ENCODE measurements around the gene NDST4.
"Not testable (repeated sequence)": the region's sequence is repeated elsewhere in the genome, so short reads cannot be mapped to it uniquely, and the experiment has no call there.

The NDST4 gene

DNA sequence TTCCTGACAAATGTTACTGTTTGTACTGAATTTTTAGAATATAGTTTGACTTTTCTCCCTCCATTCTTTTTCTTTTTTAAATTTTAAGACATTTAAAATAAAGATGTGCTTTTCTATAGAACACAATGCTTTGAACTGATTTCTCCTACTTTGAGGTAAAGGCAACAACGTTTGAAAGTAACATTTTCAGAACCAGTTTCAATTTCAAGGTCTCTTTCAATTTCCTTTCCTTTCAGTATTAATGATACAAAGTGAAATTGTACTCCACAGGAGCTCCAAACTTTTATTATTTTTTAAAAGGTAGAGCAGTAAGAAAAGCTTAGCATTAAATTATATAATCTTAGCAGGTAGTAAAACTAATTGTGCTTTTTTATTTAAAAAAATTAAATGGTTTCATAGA lies 54.9 kb downstream of the NDST4 start:
- no peak for DNase-seq (ENCODE audit: insufficient read length, low spot score)
- FAIRE-seq: no peak

GRCh38 chr4:115054836-115055235 lies 58.6 kb downstream of the NDST4 start:
- no peak for DNase-seq (ENCODE audit: insufficient read length, low spot score)
- no peak for FAIRE-seq

GRCh38 chr4:115053313-115053712 lies 60.1 kb downstream of the NDST4 start:
- no peak for DNase-seq (ENCODE audit: insufficient read length, low spot score)
- FAIRE-seq: no peak

- DNase-seq (ENCODE audit: insufficient read length, low spot score): no peak
- FAIRE-seq: no peak
These were observed 70.9 kb downstream of the NDST4 start for GRCh38 chr4:115042496-115042895.

- FAIRE-seq: no peak
These were observed 83.1 kb downstream of the NDST4 start for GRCh38 chr4:115030281-115030680.

GRCh38 chr4:115028682-115029410 lies 84.6 kb downstream of the NDST4 start:
- DNase-seq (ENCODE audit: insufficient read length, low spot score) (no peak), FAIRE-seq (no peak)

More at GRCh38 chr4:115030281-115030680, 83.1 kb downstream of the NDST4 start:
- no peak for DNase-seq (ENCODE audit: insufficient read length, low spot score)

DNA sequence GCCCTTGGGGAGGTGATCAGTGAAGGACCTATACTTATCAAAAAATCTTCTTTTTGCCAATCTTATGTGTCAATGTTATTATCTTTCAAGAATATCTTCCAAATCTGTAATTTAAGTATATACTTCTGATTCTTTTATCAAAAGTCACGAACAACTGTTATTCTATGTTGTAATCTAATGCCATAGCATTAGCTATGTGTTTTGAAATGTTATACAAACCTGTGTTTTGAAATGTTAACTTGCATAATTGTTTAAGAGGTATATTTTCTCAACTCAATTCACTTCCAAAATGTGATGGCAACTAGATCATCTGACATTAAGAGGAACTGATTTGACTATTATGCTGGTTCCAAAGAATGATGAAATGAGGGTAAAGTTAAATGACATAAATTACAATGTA lies 113.5 kb downstream of the NDST4 start:
- DNase-seq (ENCODE audit: insufficient read length, low spot score) (no peak), FAIRE-seq (no peak)

DNA sequence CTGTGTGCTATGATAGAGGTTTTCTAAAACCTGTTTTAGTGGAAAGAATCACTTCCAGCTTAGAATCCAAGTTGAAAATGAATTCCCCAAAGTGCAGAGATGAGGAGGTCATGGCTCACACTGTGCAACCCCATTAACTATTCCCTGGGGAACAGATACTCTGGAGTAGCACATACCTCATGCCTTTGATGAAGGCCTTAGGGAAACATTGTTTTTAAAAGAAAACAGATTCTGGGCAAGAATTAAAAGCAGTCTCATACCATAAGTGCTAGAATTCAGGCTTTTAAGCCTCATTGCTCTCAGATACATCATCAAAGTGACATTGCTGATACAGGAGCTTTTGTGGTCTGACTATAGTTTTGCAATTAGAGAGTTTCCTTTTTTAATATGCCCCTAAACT lies 115.1 kb downstream of the NDST4 start:
- FAIRE-seq (no peak), DNase-seq (ENCODE audit: insufficient read length, low spot score) (no peak)

GRCh38 chr4:114997576-114998247 lies 115.7 kb downstream of the NDST4 start:
- DNase-seq (ENCODE audit: insufficient read length, low spot score): no peak
- FAIRE-seq: no peak

- FAIRE-seq: no peak
- no peak for DNase-seq (ENCODE audit: insufficient read length, low spot score)
These were observed 127.3 kb downstream of the NDST4 start for GRCh38 chr4:114986133-114986532.

- FAIRE-seq (no peak), DNase-seq (ENCODE audit: insufficient read length, low spot score) (no peak)
These were observed 132.3 kb downstream of the NDST4 start for GRCh38 chr4:114980932-114981708.

DNA sequence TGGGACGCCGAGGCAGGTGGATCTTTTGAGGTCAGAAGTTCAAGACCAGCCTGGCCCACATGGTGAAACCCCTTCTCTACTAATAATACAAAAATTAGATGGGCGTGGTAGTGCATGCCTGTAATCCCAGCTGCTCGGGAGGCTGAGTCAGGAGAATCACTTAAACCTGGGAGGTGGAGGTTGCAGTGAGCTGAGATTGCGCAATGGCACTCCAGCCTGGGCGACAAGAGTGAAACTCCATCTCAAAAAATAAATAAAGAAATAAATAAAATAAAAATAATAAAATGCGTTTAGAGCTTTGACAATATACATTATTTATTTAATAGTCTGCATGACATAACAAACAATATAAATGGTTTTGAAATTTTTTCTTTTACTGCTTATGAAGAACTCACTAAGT lies 133.0 kb downstream of the NDST4 start:
- FAIRE-seq; DNase-seq (ENCODE audit: insufficient read length, low spot score): not testable (repeated sequence)

DNA sequence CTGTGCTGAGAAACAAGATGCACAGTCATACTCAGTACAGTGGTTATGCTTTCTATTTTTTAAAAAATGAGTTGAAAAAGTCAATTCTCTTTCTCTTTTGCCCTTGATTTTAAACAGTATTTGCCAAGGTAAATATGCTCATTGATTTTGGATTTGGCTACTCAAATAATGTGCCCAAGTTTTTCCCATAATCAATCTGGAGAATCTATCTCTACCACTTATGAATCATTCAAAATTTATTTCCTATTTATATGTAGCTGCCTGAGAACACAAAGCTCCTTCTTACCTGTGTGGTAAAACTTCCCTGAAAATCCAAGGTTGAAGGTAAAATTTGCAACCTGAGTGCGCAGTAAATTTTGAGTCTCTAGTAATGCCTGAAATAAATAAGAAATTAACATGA lies 136.5 kb downstream of the NDST4 start:
- no peak for FAIRE-seq
- no peak for DNase-seq (ENCODE audit: insufficient read length, low spot score)

GRCh38 chr4:114964026-114964425 lies 149.4 kb downstream of the NDST4 start:
- DNase-seq (ENCODE audit: insufficient read length, low spot score): no peak
- FAIRE-seq: no peak

- DNase-seq (ENCODE audit: insufficient read length, low spot score): no peak
- FAIRE-seq: no peak
These were observed 167.8 kb downstream of the NDST4 start for GRCh38 chr4:114945616-114946015.

- FAIRE-seq (no peak), DNase-seq (ENCODE audit: insufficient read length, low spot score) (no peak)
These were observed 171.9 kb downstream of the NDST4 start for GRCh38 chr4:114941503-114941902.

GRCh38 chr4:114927881-114928280 lies 185.5 kb downstream of the NDST4 start:
- DNase-seq (ENCODE audit: insufficient read length, low spot score) (no peak), FAIRE-seq (no peak)

GRCh38 chr4:114926583-114926982 lies 186.8 kb downstream of the NDST4 start:
- no peak for FAIRE-seq

DNA sequence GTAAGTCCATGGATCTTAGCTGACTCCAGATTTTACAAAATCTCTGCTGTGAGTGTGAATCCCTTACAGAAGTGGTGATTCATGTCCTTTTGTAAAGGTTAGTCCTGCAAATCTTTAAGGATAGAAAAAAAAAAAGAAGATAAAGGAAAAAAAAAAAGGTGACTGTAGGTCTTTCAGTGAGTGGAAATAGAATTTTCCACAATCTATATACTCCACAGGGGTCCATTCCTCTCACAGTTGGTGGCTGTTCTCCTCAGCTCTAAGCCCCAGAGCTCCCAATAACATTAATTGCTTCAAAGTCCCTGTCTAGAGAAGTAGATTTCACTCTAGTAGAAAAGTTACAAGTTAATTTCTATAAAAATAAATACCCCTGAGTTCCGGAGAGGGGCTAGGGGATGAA lies 189.1 kb downstream of the NDST4 start:
- FAIRE-seq (no peak), DNase-seq (ENCODE audit: insufficient read length, low spot score) (no peak)

More at GRCh38 chr4:114926583-114926982, 186.8 kb downstream of the NDST4 start:
- no peak for DNase-seq (ENCODE audit: insufficient read length, low spot score)

GRCh38 chr4:114922592-114922933 lies 190.9 kb downstream of the NDST4 start:
- no peak for DNase-seq (ENCODE audit: insufficient read length, low spot score)
- FAIRE-seq: no peak

GRCh38 chr4:114921790-114922591 lies 191.4 kb downstream of the NDST4 start:
- DNase-seq (ENCODE audit: insufficient read length, low spot score) (no peak), FAIRE-seq (no peak)
